ENCODE measurements around the gene C12orf43. TPM values are rescaled to one million over a fixed set of nuclear protein-coding genes. Genes with fewer than 3 reads are reported as not detected.

C12orf43 gene
- total and polyA plus RNA-seq, 3 donors from 2014 or later = 14.3 to 16.5 (median 15.9) TPM

DNA sequence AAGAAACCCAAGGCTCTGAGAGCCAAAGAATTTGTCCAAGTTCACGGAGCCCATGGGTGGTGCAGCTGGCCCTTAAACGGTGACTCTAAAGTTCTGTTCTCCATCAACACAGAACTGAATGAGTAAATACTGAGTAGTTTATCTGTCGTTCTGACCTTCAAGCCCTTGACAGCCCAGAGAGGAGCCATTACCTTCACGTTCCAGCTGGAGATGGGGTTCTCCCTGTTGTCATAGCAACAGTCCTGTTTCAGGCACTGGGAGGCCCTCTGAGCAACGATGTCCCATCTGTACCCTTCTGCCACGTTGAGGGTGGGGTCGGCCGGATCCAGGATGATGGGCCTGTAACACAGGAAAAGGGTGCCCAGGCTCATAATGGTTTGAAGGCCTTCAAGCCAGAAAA, 7.5 kb upstream of the C12orf43 start:
- TF ChIP-seq CTCF (IDR thresholded peaks at IDR 0.05) = no peak
- TF ChIP-seq POLR2A (IDR thresholded peaks at IDR 0.05) = no peak

DNA sequence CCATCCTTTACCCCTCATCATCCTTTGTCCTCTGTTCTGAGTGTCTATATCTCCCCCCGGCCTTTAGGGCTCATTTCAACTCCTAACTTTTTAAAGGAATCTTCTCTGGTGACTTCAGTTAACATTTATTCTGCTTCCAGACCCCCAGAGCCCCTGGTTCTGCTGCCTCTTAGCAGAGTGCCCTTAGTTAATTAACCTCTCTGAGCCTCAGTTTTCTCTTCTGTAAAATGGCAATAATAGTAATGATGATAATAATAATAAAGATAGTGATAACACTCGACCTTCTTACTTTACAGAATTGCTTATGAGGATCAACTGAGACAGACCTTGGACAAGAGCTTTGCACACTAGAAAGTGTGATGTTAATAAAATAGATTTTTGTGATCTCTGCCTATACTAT, 6.4 kb upstream of the C12orf43 start:
- Histone ChIP-seq H3K4me3 (no peak overlapping the region), H3K27ac (no peak overlapping the region), H3K4me1 (no peaks in the 10 kb centered on the region), H3K27me3 (no peaks in the 10 kb centered on the region), H3K36me3 (ENCODE audit: low read depth, missing control alignments) (no peaks in the 10 kb centered on the region), H3K9me3 (no peaks in the 10 kb centered on the region)
- no peak for DNase-seq
- WGBS, 2 donors = 74 to 77% methylated on average over 2 of the region's 2 CpGs
- no peak for TF ChIP-seq POLR2A (IDR thresholded peaks at IDR 0.05)
- TF ChIP-seq CTCF (IDR thresholded peaks at IDR 0.05) = no peak
- intact Hi-C loops (cut with DNase I; ENCODE audit: low total_unique reads) = no loop called here

More for the DNA sequence above, 7.5 kb upstream of the C12orf43 start:
- no peak overlapping the region for H3K4me3 ChIP-seq
- no peaks in the 10 kb centered on the region for H3K36me3 ChIP-seq (ENCODE audit: low read depth, missing control alignments)
- intact Hi-C loops (cut with DNase I; ENCODE audit: low total_unique reads) = no loop called here
- H3K4me1 ChIP-seq = no peaks in the 10 kb centered on the region
- WGBS, 2 donors = 69 to 70% methylated on average over 8 of the region's 8 CpGs
- H3K27me3 ChIP-seq = no peaks in the 10 kb centered on the region
- H3K27ac ChIP-seq = no peak overlapping the region
- DNase-seq = no peak
- no peaks in the 10 kb centered on the region for H3K9me3 ChIP-seq

DNA sequence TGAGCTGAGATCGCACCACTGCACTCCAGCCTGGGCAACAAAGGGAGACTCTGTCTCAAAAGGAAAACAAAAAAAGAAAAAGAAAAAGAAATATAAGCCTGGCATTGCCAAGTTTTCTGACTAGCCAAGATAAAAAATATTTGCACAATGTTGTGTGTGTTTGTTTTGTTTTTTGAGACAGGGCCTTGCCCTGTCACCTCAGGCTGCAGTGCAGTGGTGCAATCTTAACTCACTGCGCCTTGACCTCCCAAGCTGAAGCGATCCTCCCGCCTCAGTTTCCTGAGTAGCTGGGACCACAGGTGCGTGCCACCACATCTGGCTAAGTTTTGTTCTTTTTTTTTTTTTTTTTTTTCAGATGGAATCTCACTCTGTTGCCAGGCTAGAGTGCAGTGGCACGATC, 5.5 kb upstream of the C12orf43 start:
- 82 to 88% methylated on average over 6 of the region's 6 CpGs for WGBS, 2 donors
- TF ChIP-seq POLR2A (IDR thresholded peaks at IDR 0.05) (no peak), CTCF (IDR thresholded peaks at IDR 0.05) (no peak)
- Histone ChIP-seq H3K4me1 (no peaks in the 10 kb centered on the region), H3K36me3 (ENCODE audit: low read depth, missing control alignments) (no peaks in the 10 kb centered on the region), H3K27me3 (no peaks in the 10 kb centered on the region), H3K27ac (no peak overlapping the region), H3K4me3 (no peak overlapping the region), H3K9me3 (no peaks in the 10 kb centered on the region)
- intact Hi-C loops (cut with DNase I; ENCODE audit: low total_unique reads) = no loop called here
- no peak for DNase-seq

DNA sequence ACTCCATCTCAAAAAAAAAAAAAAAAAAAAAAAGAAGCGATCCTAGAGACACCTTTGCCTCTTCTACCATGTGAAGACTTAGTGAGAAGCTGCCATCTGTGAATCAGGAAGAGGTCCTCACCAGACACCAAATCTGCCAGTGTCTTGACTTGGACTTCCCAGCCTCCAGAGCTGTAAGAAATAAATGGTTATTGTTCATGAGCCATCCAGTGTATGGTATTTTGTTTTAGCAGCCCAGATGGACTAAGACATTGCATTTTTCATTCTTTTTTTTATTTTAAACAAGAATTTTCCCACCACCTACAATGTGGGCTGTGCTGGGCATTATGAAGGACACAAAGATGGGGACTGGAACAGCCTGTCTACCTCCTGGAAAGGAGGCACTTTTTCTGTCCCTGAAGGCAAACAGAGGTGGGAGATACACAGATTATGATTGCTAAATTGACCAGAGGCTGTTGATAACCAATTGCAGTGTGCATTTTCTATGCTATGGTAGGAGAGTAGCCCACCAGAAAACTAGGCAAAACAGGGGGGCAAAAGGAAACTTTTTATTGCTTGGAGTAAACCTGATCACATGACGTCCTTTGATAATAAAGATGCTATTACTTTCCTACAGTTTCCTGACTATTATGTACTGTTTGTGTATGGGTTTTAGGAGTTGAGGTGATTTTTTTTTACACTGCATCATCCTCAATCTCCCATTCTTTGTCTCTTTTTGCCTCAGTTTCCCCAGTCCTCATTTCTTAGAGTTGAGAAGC, 2.8 kb upstream of the C12orf43 start:
- H3K36me3 ChIP-seq (ENCODE audit: low read depth, missing control alignments) = no peaks in the 10 kb centered on the region

More for the DNA sequence above, 2.8 kb upstream of the C12orf43 start:
- Histone ChIP-seq H3K27me3 (no peaks in the 10 kb centered on the region), H3K27ac (no peak overlapping the region), H3K4me1 (no peaks in the 10 kb centered on the region), H3K9me3 (no peaks in the 10 kb centered on the region), H3K4me3 (no peak overlapping the region)
- intact Hi-C loops (cut with DNase I; ENCODE audit: low total_unique reads) = no loop called here
- WGBS, 2 donors = 86 to 90% methylated on average over 2 of the region's 2 CpGs
- DNase-seq = no peak
- no peak for TF ChIP-seq CTCF (IDR thresholded peaks at IDR 0.05)
- no peak for TF ChIP-seq POLR2A (IDR thresholded peaks at IDR 0.05)
